22Rv1 (cell line): Measurements from ENCODE around the gene PRODH.
"Not testable (repeated sequence)": the region's sequence is repeated elsewhere in the genome, so short reads cannot be mapped to it uniquely, and the experiment has no call there.

Source experiments
- ZFX ChIP-seq: fragments of 450-650 bp; IDR thresholded peaks from 2 replicates; pipeline ENCODE4 v1.6.1; 2017; ENCODE audit warnings: antibody characterized with exemption, borderline replicate concordance
- TF ChIP-seq, protein P1 (sequence below): fragments of 450-650 bp; IDR thresholded peaks from 2 replicates; pipeline ENCODE4 v1.5.1; 2017; ENCODE audit warnings: mild to moderate bottlenecking

DNA sequence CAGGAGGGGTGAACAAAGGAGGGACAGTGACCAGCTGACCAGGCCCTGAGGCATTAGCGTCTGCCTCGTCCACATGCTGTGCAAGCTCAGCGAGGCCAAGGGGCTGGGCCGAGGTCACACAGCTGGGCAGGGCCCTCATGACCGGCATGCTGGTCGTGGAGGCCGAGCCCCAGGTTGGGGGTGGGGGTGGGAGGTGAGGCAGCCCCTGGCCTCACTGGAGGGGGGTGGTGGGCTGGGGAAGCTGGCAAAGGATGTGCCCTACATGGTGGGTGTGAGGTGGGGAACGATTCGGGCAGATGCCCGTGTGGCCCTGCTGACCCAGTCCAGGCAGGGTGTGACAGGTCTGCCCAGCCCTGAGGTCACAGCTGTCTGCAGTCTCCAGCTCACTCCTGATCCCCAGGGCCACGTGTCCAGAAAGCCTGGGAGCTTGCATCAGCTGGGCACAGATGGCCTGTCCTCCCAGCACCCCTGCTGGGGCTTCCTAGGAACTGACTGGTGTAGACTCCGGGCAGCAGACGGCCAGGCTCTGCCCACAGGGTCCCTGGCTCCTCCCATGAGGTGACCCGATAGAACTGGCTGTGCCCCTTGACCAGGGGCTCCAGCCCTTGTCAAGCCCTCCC is 31.4 kb upstream of the PRODH start:
- TF ChIP-seq, protein P1, sequence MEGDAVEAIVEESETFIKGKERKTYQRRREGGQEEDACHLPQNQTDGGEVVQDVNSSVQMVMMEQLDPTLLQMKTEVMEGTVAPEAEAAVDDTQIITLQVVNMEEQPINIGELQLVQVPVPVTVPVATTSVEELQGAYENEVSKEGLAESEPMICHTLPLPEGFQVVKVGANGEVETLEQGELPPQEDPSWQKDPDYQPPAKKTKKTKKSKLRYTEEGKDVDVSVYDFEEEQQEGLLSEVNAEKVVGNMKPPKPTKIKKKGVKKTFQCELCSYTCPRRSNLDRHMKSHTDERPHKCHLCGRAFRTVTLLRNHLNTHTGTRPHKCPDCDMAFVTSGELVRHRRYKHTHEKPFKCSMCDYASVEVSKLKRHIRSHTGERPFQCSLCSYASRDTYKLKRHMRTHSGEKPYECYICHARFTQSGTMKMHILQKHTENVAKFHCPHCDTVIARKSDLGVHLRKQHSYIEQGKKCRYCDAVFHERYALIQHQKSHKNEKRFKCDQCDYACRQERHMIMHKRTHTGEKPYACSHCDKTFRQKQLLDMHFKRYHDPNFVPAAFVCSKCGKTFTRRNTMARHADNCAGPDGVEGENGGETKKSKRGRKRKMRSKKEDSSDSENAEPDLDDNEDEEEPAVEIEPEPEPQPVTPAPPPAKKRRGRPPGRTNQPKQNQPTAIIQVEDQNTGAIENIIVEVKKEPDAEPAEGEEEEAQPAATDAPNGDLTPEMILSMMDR = not testable (repeated sequence)
- TF ChIP-seq ZFX = not testable (repeated sequence)
